HepG2 (cell line): ENCODE measurements around the gene CENPE. TPM values are rescaled to one million over a fixed set of nuclear protein-coding genes. Genes with fewer than 3 reads are reported as not detected.

Source experiments
- ATAD3A ChIP-seq: sonication (generic); formaldehyde crosslinking; IDR thresholded peaks from 2 replicates; pipeline ENCODE4 v1.4.0; 2020; ENCODE audit warnings: missing genetic modification reagents
- CHD2 ChIP-seq: IDR thresholded peaks from 2 replicates; pipeline ENCODE4 v1.6.1; 2011; ENCODE audit warnings: low read depth, low read length, improper control_type of control experiment
- CHD4 ChIP-seq: fragments of 200-600 bp; sonication (generic); IDR thresholded peaks from 2 replicates; pipeline ENCODE4 v1.7.0; 2017; ENCODE audit warnings: mild to moderate bottlenecking, low read length, borderline replicate concordance
- HNRNPH1 ChIP-seq: fragments of 200-400 bp; formaldehyde crosslinking; optimal IDR thresholded peaks from 2 replicates; pipeline ENCODE3; 2017; ENCODE audit warnings: mild to moderate bottlenecking, low read depth, low read length
- KDM5B ChIP-seq: sonication (generic); formaldehyde crosslinking; IDR thresholded peaks from 2 replicates; pipeline ENCODE4 v1.4.0; 2020; ENCODE audit warnings: missing genetic modification reagents, mild to moderate bottlenecking, borderline replicate concordance
- MLX ChIP-seq: IDR thresholded peaks from 2 replicates; pipeline ENCODE4 v1.6.1; 2016
- PAX8 ChIP-seq: sonication (generic); formaldehyde crosslinking; IDR thresholded peaks from 2 replicates; pipeline ENCODE4 v1.8.0; 2022; ENCODE audit warnings: mild to moderate bottlenecking, missing genetic modification reagents, borderline replicate concordance
- SIX1 ChIP-seq: sonication (generic); formaldehyde crosslinking; IDR thresholded peaks from 2 replicates; pipeline ENCODE4 v1.4.0; 2020; ENCODE audit warnings: missing genetic modification reagents, borderline replicate concordance
- SMAD9 ChIP-seq: sonication (generic); formaldehyde crosslinking; IDR thresholded peaks from 2 replicates; pipeline ENCODE4 v1.5.1; 2020; ENCODE audit warnings: mild to moderate bottlenecking, missing genetic modification reagents
- SMYD3 ChIP-seq: sonication (generic); formaldehyde crosslinking; IDR thresholded peaks from 2 replicates; pipeline ENCODE4 v1.8.1; 2023; ENCODE audit warnings: mild to moderate bottlenecking, missing genetic modification reagents
- TCF12 ChIP-seq, 2 experiments: fragments of 450-650 bp in 1 of 2; sonication (generic) in 1 of 2; formaldehyde crosslinking in 1 of 2; IDR thresholded peaks; 2 replicates each; pipeline versions ENCODE4 v1.6.1 to v1.8.0; 2017 to 2022; ENCODE audit warnings: antibody characterized with exemption in 1 of 2, mild to moderate bottlenecking in 1 of 2, missing genetic modification reagents in 1 of 2, moderate library complexity in 1 of 2
- ZBTB3 ChIP-seq: sonication (generic); formaldehyde crosslinking; IDR thresholded peaks from 2 replicates; pipeline ENCODE4 v1.4.0; 2020; ENCODE audit warnings: low read depth, mild to moderate bottlenecking, moderate library complexity, missing genetic modification reagents, borderline replicate concordance
- ZNF124 ChIP-seq: sonication (generic); formaldehyde crosslinking; IDR thresholded peaks from 2 replicates; pipeline ENCODE4 v1.4.0; 2020; ENCODE audit warnings: missing genetic modification reagents
- ZNF282 ChIP-seq: fragments of 450-650 bp; IDR thresholded peaks from 2 replicates; pipeline ENCODE4 v1.6.1; 2018; ENCODE audit not compliant: partially characterized antibody
- ZNF350 ChIP-seq: sonication (generic); formaldehyde crosslinking; IDR thresholded peaks from 2 replicates; pipeline ENCODE4 v1.4.0; 2020; ENCODE audit warnings: mild to moderate bottlenecking, low read depth, missing genetic modification reagents, borderline replicate concordance
- ZNF354B ChIP-seq: sonication (generic); formaldehyde crosslinking; IDR thresholded peaks from 2 replicates; pipeline ENCODE4 v1.8.0; 2022; ENCODE audit warnings: mild to moderate bottlenecking, missing genetic modification reagents
- ZNF639 ChIP-seq: conservative IDR thresholded peaks from 2 replicates; pipeline ENCODE4 v1.6.1; 2018; ENCODE audit warnings: missing genetic modification reagents
- ZNF710 ChIP-seq: sonication (generic); formaldehyde crosslinking; IDR thresholded peaks from 2 replicates; pipeline ENCODE4 v1.5.0; 2020; ENCODE audit warnings: mild to moderate bottlenecking, missing genetic modification reagents, borderline replicate concordance
- ZNF737 ChIP-seq: sonication (generic); formaldehyde crosslinking; IDR thresholded peaks from 2 replicates; pipeline ENCODE4 v1.5.0; 2020; ENCODE audit warnings: missing genetic modification reagents, mild to moderate bottlenecking, borderline replicate concordance
- ZXDC ChIP-seq: sonication (generic); formaldehyde crosslinking; IDR thresholded peaks from 2 replicates; pipeline ENCODE4 v1.5.0; 2020; ENCODE audit warnings: mild to moderate bottlenecking, missing genetic modification reagents
- ZZZ3 ChIP-seq: sonication (generic); formaldehyde crosslinking; IDR thresholded peaks from 2 replicates; pipeline ENCODE4 v1.4.0; 2020; ENCODE audit warnings: missing genetic modification reagents, mild to moderate bottlenecking, borderline replicate concordance
- polyA plus RNA-seq, 8 experiments: library from polyadenylated mRNA; depleted of rRNA in 3 of 8; stranded (reverse) in 7 of 8; unstranded in 1 of 8; fragments of >200 nt; fragmentation: Illumina TruSeq in 4 of 8; extraction: Trizol in 4 of 8; gene quantifications; 2 replicates each; pipeline versions ENCODE4 v1.2.1 to v1.2.3, GENCODE V29; 2011 to 2016; ENCODE audit warnings: low read depth in 4 of 8, missing spikeins in 1 of 8, mixed read lengths in 1 of 8; ENCODE audit not compliant: insufficient read depth in 1 of 8
- total RNA-seq, 5 experiments: library from RNA; depleted of rRNA; stranded (reverse); fragments of >200 nt; fragmentation: Illumina TruSeq; extraction: Trizol; gene quantifications; 2 replicates each; pipeline ENCODE4 v1.2.3, GENCODE V29; 2016; ENCODE audit warnings: low read depth in 1 of 5

The CENPE gene
- total and polyA plus RNA-seq, 2 of the 13 experiments (the other 11 are each of a cell fraction or from before 2014, with no cell fraction given): 2.1 to 19.8 TPM

- TF ChIP-seq ZNF710 (CRISPR knock-in tag): peak; percentile 57; the same call in 1 of the 2 replicates
- no peak for TF ChIP-seq SIX1 (CRISPR knock-in tag)
- TF ChIP-seq ZBTB3: no peak
- no peak for TF ChIP-seq TCF12 (IDR thresholded peaks at IDR 0.05)
- TF ChIP-seq TCF12 (CRISPR knock-in tag; IDR thresholded peaks at IDR 0.05): no peak
- no peak for TF ChIP-seq ZNF124 (CRISPR knock-in tag)
- no peak for TF ChIP-seq SMAD9 (CRISPR knock-in tag)
- TF ChIP-seq CHD4: no peak
- no peak for TF ChIP-seq ZXDC
- no peak for TF ChIP-seq MLX (CRISPR knock-in tag)
- no peak for TF ChIP-seq ZNF354B (CRISPR knock-in tag)
- peak; percentile 87; the same call in 1 of the 2 replicates for TF ChIP-seq KDM5B
- no peak for TF ChIP-seq ZNF282
- no peak; the same call in 1 of the 2 replicates for TF ChIP-seq ZZZ3 (CRISPR knock-in tag)
- TF ChIP-seq SMYD3 (CRISPR knock-in tag): peak; percentile 52
- peak; percentile 81 for TF ChIP-seq ZNF350 (CRISPR knock-in tag)
- TF ChIP-seq HNRNPH1: no peak
- 0 out of 2 replicates have a peak, but pooled peaks have one; percentile 40 for TF ChIP-seq CHD2
- no peak for TF ChIP-seq ATAD3A
- no peak for TF ChIP-seq PAX8 (CRISPR knock-in tag)
- TF ChIP-seq ZNF737 (CRISPR knock-in tag): no peak
- no peak for TF ChIP-seq ZNF639 (CRISPR knock-in tag)
Measured at GRCh38 chr4:103198111-103198765, at the start of gene CENPE (continued).
